Stomach (tissue), 4 donors: ENCODE measurements around the gene SMIM29.

ENCODE experiments used
- EP300 ChIP-seq: sonication (generic); formaldehyde crosslinking; IDR thresholded peaks from one replicate; pipeline ENCODE4 v1.6.1; 2017; ENCODE audit warnings: antibody characterized with exemption
- POLR2AphosphoS5 ChIP-seq, 3 donors: sonication (generic); formaldehyde crosslinking; IDR thresholded peaks; one replicate each; pipeline ENCODE4 v1.6.1; 2016; ENCODE audit warnings: antibody characterized with exemption in 3 of 3

- TF ChIP-seq EP300 (no peak), POLR2AphosphoS5 (IDR thresholded peaks at IDR 0.05) (no peak)
Measured at GRCh38 chr6:34295721-34296120, 46.9 kb upstream of the SMIM29 start.
